Measurements from ENCODE around the gene SEMA5B. TPM values are rescaled to one million over a fixed set of nuclear protein-coding genes. Genes with fewer than 3 reads are reported as not detected.

SEMA5B gene
- polyA plus RNA-seq, 1 donor from 2014 or later = 7.0 TPM

DNA sequence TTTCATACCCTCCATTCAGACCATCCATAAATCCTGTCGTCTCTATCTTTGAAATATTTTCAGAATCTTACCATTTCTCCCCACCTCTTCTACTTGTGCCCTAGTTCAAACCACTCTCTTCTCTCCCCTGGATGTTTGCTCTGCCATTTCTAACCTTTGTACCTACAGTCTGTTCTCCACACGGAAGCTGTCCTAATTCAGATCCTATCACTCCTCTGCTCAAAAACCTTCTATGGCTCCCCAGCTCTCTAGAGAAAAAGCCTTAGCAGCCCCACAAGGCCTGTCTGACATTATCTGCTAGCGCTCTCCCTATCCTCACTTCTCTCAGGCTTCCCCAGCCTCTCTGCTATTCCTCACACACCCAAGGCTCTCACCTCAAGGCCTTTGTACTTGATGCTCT, 4.5 kb upstream of the SEMA5B start:
- no peak overlapping the region for H3K4me3 ChIP-seq (ENCODE audit: low read length)
- H3K79me2 ChIP-seq (replicated peaks; ENCODE audit: insufficient read depth, low read length) = no peaks in the 10 kb centered on the region
- H3K9me2 ChIP-seq (ENCODE audit: insufficient read depth, low read length) = no peaks in the 10 kb centered on the region
- no peaks in the 10 kb centered on the region for H3K36me3 ChIP-seq (ENCODE audit: insufficient read depth, low read length)
- TF ChIP-seq REST (IDR thresholded peaks at IDR 0.05; ENCODE audit: borderline replicate concordance) (no peak), EZH2 (IDR thresholded peaks at IDR 0.05; ENCODE audit: borderline replicate concordance, insufficient read depth, low read length, poor library complexity, severe bottlenecking) (no peak), SMC3 (conservative IDR thresholded peaks at IDR 0.05; ENCODE audit: poor library complexity) (no peak), TAF1 (IDR thresholded peaks at IDR 0.05; ENCODE audit: low read depth) (no peak), POLR2AphosphoS5 (IDR thresholded peaks at IDR 0.05) (no peak), EP300 (conservative IDR thresholded peaks at IDR 0.05; ENCODE audit: poor library complexity, severe bottlenecking) (no peak), MXI1 (conservative IDR thresholded peaks at IDR 0.05; ENCODE audit: poor library complexity, severe bottlenecking) (no peak), RAD21 (conservative IDR thresholded peaks at IDR 0.05) (no peak), CTCF (IDR thresholded peaks at IDR 0.05; ENCODE audit: poor library complexity, severe bottlenecking) (no peak)
- H3K9me3 ChIP-seq (ENCODE audit: low read length) = no peaks in the 10 kb centered on the region
- H3K4me2 ChIP-seq (ENCODE audit: low read length) = no peak overlapping the region
- no peak overlapping the region for H3K9ac ChIP-seq (ENCODE audit: low read length)
- H4K20me1 ChIP-seq (ENCODE audit: insufficient read depth) = no peaks in the 10 kb centered on the region
- peaks cover 2% of the 10 kb centered on the region for H3K27me3 ChIP-seq (ENCODE audit: insufficient read depth, low read depth, low read length)
- no peaks in the 10 kb centered on the region for H3F3A ChIP-seq (ENCODE audit: insufficient read depth, low read length, poor library complexity, severe bottlenecking)
- H3K27ac ChIP-seq (ENCODE audit: low read length) = no peak overlapping the region
- no peak overlapping the region for H2AFZ ChIP-seq (ENCODE audit: low read depth, low read length)

GRCh38 chr3:123031051-123031450, 3.5 kb upstream of the SEMA5B start:
- H2AFZ ChIP-seq (ENCODE audit: low read depth, low read length) = no peak overlapping the region

More at GRCh38 chr3:123031051-123031450, 3.5 kb upstream of the SEMA5B start:
- H3F3A ChIP-seq (ENCODE audit: insufficient read depth, low read length, poor library complexity, severe bottlenecking) = no peaks in the 10 kb centered on the region
- no peak overlapping the region for H3K9ac ChIP-seq (ENCODE audit: low read length)
- H3K4me2 ChIP-seq (ENCODE audit: low read length) = no peak overlapping the region
- H3K9me3 ChIP-seq (ENCODE audit: low read length) = no peaks in the 10 kb centered on the region
- TF ChIP-seq REST (IDR thresholded peaks at IDR 0.05; ENCODE audit: borderline replicate concordance) = no peak
- no peak for TF ChIP-seq RAD21 (conservative IDR thresholded peaks at IDR 0.05)
- TF ChIP-seq CTCF (IDR thresholded peaks at IDR 0.05; ENCODE audit: poor library complexity, severe bottlenecking) = no peak
- TF ChIP-seq MXI1 (conservative IDR thresholded peaks at IDR 0.05; ENCODE audit: poor library complexity, severe bottlenecking) = no peak
- no peak for TF ChIP-seq EZH2 (IDR thresholded peaks at IDR 0.05; ENCODE audit: borderline replicate concordance, insufficient read depth, low read length, poor library complexity, severe bottlenecking)
- TF ChIP-seq TAF1 (IDR thresholded peaks at IDR 0.05; ENCODE audit: low read depth) = no peak
- no peak for TF ChIP-seq EP300 (conservative IDR thresholded peaks at IDR 0.05; ENCODE audit: poor library complexity, severe bottlenecking)
- TF ChIP-seq POLR2AphosphoS5 (IDR thresholded peaks at IDR 0.05) = no peak
- no peaks in the 10 kb centered on the region for H3K9me2 ChIP-seq (ENCODE audit: insufficient read depth, low read length)
- peaks cover 11% of the 10 kb centered on the region for H3K27me3 ChIP-seq (ENCODE audit: insufficient read depth, low read depth, low read length)
- no peaks in the 10 kb centered on the region for H4K20me1 ChIP-seq (ENCODE audit: insufficient read depth)
- H3K4me3 ChIP-seq (ENCODE audit: low read length) = no peak overlapping the region
- no peaks in the 10 kb centered on the region for H3K36me3 ChIP-seq (ENCODE audit: insufficient read depth, low read length)
- H3K79me2 ChIP-seq (replicated peaks; ENCODE audit: insufficient read depth, low read length) = no peaks in the 10 kb centered on the region
- no peak overlapping the region for H3K27ac ChIP-seq (ENCODE audit: low read length)
